SIG-M5 treated with dmso at 0.1 percent for 504 hours (cell line): ENCODE data around the gene CCL13.
"Not testable (repeated sequence)": the region's sequence is repeated elsewhere in the genome, so short reads cannot be mapped to it uniquely, and the experiment has no call there.

Experiments used
- DNase-seq: peaks from one replicate; lab custom pipeline; 2025; ENCODE audit not compliant: unreplicated experiment; lab: John Stamatoyannopoulos, UW

Gene CCL13

GRCh38 chr17:34356194-34356593 lies at the start of gene CCL13:
Gene CCL13, plus strand, starts transcription at chr17:34356480. Its CDS starts 47 bp downstream, at chr17:34356527.
- no peak for DNase-seq

GRCh38 chr17:34307110-34307509 lies 49.2 kb upstream of the CCL13 start:
- no peak for DNase-seq

DNA sequence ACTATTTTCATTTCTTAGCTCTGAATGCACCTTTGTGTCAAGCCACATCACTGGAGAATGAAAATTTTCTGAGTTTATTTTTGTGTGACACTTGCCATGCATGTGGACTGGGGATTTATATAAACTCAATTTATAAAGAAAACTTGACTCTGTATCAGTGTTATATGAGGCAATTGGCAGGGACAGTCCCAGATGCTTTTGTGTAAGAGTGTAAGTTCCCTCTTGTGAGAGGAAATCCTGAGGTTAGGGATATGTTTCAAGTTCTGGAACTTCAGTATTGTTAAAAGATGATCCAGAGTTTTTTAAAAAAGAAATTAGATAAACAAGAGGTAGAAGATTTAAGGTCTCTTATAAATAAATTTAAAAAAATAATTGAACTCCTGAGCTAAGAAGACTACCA lies 47.9 kb upstream of the CCL13 start:
- DNase-seq, result no peak

DNA sequence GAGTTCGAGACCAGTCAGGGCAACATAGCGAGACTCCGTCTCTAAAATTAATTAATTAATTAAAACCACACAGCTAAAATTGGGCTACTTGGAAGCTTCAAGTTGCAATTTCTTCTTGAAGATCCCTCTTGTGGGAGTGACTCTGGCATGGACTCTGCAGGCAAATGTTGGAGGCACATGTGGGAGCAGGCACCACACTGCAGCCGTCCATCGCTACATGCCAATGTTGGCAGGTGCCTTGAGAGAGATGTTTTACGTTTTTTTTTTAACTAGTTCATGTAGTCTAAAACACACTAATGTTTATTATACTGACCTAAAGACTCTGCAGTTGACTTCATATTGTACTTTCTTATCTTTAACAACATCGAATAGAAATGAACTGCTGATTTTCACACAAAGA lies 45.0 kb upstream of the CCL13 start:
- DNase-seq, result no peak

- DNase-seq, result no peak
Observed at GRCh38 chr17:34312080-34312479, 44.2 kb upstream of the CCL13 start.

DNA sequence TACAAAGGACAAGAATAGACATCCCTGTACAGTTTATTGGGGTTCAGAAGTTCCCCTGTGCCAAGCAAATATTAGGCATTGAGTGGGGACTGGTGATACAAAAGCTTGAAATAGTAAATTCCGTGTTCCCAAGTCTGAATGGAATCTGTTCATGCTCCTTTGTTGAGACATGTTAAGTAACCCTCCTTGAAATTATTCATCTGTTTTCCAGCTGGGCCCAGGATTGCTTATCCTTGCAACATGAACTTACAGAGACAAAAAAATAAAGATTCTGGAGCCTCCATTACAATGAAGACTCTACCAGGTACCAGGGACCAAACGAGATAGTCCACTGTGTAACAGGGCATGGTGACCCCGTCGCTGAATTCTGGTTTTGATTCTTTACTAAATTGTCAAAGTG lies 43.1 kb upstream of the CCL13 start:
- no peak for DNase-seq

DNA sequence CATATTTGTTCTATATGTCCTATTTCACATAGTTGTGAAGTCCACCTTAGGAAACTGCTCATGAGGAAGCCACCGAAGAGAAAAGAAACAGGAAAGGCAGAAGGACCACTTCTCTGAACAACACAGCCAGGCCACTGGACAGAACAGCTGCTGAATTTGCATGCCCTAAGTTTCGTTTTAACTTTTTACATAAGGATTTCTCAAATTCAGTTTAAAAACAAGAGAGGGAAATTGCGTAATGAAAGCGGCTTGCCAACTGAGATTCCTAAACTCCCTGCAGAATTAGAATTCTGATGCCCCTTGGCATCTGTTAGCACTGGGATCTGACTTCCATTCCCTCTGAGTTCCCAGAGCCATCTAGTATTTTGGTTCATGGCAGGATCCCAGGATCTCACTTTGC lies 42.0 kb upstream of the CCL13 start:
- DNase-seq, result peak; percentile 19

GRCh38 chr17:34318474-34318873 lies 37.8 kb upstream of the CCL13 start:
- DNase-seq, result peak; percentile 42

GRCh38 chr17:34319039-34319483 lies 37.2 kb upstream of the CCL13 start, which contains the start of gene CCL8:
Gene CCL8, plus strand, starts transcription at chr17:34319435. Its CDS starts 67 bp downstream, at chr17:34319502.
- DNase-seq, result no peak

- DNase-seq, result no peak
Observed at GRCh38 chr17:34321964-34322363, 34.3 kb upstream of the CCL13 start.

DNA sequence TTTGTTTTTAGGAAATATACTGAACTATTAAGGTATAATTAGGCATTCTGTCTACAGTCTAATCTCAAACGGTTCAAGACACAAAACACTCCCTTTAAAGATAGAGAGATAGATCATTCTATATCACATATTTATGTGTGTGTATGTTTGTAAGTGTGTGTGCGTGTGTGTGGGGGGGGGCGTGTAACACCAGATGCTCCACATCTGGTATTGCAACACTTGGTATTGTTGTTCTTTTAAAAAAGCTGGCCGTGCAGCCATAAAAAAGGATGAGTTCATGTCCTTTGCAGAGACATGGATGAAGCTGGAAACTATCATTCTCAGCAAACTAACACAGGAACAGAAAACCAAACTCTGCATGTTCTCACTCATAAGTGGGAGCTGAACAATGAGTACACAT lies 28.7 kb upstream of the CCL13 start:
- DNase-seq, result not testable (repeated sequence)

GRCh38 chr17:34337701-34338100 lies 18.6 kb upstream of the CCL13 start:
- no peak for DNase-seq

DNA sequence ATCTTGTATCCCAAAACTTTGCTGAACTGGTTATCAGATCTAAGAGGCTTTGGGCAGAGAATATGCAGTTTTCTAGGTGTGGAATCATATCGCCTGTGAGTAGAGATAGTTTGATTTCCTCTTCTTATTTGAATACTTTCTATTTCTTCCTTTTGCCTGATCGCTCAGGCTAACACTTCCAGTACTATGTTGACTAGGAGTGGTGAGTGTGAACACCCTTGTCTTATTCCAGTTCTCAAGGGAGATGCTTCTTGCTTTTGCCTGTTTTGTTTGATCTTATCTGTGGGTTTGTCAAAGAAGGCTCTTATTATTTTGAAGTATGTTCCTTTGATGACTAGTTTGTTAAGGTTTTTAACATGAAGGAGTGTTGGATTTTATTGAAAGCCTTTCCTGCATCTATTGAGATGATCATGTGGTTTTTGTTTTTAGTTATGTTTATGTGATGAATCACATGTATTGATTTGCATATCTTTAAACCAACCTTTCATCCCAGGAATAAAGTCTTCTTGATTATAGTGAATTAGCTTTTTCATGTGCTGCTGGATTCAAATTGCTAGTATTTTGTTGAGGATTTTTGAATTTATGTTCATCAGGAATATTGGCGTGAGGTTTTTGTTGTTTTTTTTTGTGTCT lies 17.0 kb upstream of the CCL13 start:
- no peak for DNase-seq

- DNase-seq, result no peak
Observed at GRCh38 chr17:34341916-34342315, 14.4 kb upstream of the CCL13 start.

- DNase-seq, result no peak
Observed at GRCh38 chr17:34347063-34347462, 9.2 kb upstream of the CCL13 start.

DNA sequence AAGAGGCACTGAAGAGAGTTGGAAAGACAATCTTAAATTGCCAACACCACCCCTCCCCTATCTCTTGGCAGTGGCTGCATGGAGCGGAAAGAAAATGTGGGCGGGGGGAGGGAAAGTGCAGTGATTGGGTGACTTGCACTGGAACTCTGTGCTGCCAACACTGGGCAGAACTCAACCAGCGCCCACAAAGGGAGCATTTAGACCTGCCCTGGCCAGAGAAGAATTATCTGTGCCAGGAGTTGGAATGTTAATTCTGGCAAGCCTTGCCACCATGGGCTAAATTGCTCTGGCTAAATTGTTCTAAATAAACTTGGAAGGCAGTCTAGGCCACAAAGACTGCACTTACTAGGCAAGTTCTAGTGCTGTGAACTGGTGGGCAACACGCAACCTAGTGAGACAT lies 6.5 kb upstream of the CCL13 start:
- DNase-seq, result no peak

GRCh38 chr17:34351096-34351495 lies 5.2 kb upstream of the CCL13 start:
- DNase-seq, result no peak

- no peak for DNase-seq
Observed at GRCh38 chr17:34352191-34352590, 4.1 kb upstream of the CCL13 start.

DNA sequence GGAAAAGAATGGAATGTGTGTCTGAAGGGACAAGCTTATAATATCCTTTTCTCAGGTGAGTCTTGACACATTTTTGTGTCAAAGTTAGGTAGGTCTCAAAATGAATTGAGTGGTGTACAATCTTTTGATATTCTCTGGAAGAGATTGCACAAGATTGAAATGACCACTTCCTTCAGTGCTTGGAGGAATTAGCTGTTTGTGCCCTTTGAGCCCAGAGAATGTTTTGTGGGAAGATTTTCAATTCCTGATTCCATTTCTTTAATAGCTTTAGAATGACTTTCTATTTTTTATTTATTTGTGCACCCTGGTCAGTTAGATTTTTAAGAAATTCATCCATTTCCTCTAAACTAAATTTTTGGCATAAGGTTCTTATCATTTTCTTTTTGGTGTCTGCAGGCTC lies 1.6 kb upstream of the CCL13 start:
- DNase-seq, result no peak

- no peak for DNase-seq
Observed at GRCh38 chr17:34357398-34357797, 1.1 kb downstream of the CCL13 start.

- DNase-seq, result no peak
Observed at GRCh38 chr17:34358631-34359030, 2.4 kb downstream of the CCL13 start.

DNA sequence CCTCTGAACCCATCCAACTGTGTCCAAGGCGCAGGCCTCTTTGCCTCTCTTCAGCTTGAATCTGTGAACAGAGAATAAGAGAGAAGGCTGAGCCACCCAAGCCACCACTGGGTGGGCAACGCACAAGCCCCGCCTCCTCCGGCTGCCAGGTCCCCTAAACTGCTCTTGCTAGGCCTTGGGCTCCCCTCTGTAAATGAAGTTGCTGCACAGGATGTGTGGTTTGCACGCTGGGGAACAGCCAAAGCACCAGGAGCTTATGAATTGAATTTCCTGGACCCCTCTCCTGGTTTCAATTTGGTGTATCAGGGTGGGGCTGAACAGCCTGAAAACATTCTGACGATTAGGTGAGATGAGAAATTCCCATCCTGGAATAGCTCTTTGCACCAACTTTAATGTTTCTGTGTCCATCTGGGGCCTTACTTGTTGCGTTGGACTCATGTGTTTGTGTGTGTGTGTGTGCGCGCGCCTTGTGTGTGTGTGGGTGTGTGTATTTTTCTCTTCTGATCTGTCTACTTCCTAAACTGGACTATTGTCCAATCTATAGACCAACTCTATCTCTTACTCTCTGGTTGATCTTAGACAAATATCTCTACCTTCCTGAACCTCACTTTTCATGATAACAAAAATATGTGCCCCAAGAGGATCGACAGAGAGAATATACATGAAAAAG lies 4.5 kb downstream of the CCL13 start:
- DNase-seq, result no peak
